GM12874 (cell line): ENCODE measurements around the gene RGS14.

Experiments used
- TF ChIP-seq, protein P1 (sequence below): IDR thresholded peaks from 2 replicates; pipeline ENCODE4 v1.5.1; 2011; ENCODE audit warnings: low read depth, mild to moderate bottlenecking, control low read depth, low read length, moderate library complexity; ENCODE audit not compliant: insufficient read depth

RGS14 gene

DNA sequence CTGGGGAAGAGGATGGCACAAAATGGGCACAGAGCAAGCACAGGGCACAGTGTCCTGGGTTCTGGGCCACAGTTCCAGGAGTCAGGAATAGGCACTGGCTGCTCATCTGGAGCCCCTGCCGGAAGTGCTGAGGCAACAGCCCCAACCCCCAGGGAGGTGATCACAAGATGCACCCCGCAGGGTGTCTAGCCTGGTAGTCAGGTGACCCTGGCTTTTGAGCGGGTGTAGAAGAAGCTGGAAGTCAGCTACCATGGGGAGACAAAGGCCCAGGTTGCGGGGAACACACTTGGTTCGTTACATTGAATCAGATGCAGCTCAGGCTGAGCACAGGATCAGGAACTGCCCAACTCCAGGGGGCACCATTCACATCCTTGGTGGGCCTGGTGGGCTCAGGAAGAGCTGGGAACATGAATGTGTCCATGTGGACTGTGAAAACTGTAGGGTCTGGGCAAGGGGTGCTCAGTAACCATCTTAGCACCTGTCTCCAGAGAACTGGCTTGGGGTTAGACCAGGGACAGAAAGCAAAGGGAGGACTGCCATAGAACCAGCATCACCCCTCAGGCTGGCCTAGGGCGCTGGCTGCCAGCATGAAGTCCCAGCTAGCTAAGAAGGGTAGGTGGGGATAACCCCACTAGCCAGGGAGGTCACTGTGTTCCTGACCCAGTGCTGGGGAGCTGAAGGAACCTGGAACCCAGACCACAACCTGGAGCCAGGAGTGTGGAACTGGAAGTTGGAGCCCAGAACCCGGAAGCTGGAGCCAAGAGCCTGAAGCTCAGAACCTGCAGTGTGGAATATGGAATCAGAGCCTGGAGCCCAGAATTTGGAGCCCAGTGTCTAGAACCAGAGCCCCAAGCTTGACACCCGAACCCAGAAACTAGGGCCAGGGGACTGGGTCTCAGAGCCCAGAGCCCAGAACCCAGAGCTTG lies 20.4 kb downstream of the RGS14 start:
- TF ChIP-seq, protein P1, sequence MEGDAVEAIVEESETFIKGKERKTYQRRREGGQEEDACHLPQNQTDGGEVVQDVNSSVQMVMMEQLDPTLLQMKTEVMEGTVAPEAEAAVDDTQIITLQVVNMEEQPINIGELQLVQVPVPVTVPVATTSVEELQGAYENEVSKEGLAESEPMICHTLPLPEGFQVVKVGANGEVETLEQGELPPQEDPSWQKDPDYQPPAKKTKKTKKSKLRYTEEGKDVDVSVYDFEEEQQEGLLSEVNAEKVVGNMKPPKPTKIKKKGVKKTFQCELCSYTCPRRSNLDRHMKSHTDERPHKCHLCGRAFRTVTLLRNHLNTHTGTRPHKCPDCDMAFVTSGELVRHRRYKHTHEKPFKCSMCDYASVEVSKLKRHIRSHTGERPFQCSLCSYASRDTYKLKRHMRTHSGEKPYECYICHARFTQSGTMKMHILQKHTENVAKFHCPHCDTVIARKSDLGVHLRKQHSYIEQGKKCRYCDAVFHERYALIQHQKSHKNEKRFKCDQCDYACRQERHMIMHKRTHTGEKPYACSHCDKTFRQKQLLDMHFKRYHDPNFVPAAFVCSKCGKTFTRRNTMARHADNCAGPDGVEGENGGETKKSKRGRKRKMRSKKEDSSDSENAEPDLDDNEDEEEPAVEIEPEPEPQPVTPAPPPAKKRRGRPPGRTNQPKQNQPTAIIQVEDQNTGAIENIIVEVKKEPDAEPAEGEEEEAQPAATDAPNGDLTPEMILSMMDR, result no peak

DNA sequence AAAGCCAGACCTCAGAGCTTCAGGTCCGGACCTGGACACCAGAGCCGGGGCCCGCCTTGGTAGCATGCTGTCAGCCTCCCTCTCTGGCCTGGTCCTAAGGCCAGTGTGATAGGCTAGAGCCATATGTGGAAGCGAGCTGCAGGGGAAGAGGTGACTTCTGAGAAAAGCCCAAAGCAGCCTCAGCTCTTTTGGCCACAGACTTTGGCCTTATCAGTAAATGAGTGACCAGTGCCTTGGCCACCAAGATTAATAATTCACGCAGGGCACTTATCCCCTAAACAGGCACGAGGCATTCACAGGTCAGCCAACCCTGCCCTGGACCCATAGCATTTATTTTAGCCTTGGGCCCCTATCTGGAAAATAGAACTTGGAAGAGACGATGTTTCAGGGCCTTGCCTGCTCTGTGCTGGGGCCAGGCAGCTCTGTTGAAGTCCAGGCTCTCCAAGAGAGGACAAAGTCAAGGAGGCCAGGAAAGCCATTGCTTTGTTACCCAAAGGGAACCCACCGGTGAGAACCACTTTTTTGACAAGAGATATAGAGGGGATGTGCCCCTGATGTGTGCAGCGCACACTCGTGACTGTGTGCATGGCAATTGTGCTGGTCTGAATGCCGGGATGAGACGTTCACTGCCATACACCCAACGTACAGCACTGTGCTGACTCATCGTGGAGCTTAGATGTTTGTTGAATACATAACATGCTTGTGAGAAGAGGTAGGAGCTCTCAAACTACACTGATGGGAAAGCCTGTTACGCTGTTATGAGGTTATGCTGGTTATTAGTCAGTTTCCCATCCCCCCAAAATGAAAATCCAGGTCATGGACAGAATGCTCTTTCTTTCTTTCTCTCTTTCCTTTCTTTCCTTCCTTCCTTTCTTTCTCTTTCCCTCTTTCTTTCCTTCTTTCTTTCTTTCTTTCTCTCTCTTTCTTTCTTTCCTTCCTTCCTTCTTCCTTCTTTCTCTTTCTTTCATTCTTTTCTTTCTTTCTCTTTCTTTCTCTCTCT lies 21.5 kb downstream of the RGS14 start:
- TF ChIP-seq, protein P1, result no peak

DNA sequence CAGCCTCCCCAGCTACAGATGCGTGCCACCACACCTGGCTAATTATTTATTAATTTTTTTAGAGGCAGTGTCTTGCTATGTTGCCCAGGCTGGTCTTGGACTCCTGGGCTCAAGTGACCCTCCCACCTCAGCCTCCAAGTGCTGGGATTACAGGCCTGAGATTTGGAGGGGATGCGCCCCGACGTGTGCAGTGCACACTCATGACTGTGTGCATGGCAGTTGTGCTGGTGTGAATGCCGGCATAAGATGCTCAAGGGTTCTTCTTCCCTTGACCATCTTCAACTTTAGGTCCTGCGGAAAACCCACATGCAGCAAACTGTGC lies 23.0 kb downstream of the RGS14 start:
- TF ChIP-seq, protein P1, result no peak

DNA sequence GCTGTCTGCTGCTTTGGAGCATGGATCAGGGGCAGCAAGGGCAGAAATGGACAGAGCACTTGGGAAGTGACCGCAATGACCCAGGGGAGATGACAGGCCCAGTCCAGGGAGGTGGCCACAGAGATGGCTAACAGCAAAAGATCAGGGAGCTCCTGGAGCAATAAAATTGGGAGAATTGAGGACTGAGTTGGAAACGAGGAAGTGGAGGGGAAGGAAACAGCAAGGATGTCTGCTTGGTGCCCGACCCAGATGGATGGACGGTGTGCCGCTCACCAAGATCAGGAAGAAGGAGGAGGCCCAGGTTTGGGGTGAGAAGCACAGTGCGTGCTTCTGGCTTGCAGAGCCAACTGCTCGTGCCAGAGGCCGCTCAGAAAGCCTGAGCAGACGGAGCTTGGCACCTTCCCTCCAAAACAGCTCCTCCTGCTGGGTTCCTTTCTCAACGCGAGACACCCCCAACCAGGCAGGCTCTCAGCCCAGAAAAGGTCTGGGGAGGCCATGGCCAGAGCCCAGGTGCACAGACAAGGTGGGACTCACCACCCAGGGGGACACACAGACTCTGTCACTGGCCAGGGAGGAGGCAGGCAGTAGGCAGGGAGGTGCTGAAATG lies 24.8 kb downstream of the RGS14 start:
- TF ChIP-seq, protein P1, result peak; percentile 43; the same call in 1 of the 2 replicates

DNA sequence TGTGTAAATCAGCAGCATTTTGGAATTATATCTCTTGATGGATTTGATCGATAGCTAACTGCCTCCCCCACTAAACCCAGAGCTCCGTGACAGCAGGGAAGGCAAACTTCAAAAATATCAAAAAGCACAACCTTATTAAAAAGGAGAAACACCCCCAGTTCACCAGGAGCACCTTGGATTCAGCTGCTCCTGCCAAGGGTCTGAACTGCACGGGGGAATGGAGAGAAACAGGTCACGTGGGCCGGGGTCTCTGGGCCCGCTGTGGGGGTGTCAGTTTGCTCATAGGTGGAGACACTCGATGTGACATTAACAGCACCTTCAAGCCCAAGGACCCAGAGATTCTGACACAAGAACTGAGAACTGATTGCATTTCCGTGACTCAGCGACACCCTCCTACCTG lies 25.5 kb downstream of the RGS14 start:
- TF ChIP-seq, protein P1, result no peak

DNA sequence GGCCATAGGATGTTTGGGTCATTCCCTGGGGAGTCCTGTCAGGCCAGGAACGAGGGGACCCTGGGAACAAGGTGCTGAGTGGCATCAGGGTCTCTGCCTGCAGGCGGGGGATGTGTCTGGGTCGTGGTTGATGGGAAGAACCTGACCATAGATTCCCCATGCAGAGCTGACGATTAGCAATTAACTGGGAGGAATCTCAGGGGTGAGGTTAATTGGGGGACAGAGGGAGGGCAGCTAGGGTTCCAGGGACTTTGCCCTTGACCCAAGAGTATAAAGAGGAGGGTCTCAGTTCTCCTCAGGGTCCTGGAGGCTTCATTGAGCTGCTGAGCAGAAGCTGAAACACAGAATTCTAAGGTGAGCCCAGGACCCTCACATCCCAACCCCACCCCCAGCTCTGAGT lies 26.4 kb downstream of the RGS14 start, which contains the start of gene SLC34A1:
Gene SLC34A1 (plus strand): TSS at position 301 of the 400 bp plus-strand sequence. CDS start 1,308 bp downstream, outside the sequence.
- TF ChIP-seq, protein P1, result no peak
